ENCODE measurements around the gene METTL25B.

METTL25B gene

DNA sequence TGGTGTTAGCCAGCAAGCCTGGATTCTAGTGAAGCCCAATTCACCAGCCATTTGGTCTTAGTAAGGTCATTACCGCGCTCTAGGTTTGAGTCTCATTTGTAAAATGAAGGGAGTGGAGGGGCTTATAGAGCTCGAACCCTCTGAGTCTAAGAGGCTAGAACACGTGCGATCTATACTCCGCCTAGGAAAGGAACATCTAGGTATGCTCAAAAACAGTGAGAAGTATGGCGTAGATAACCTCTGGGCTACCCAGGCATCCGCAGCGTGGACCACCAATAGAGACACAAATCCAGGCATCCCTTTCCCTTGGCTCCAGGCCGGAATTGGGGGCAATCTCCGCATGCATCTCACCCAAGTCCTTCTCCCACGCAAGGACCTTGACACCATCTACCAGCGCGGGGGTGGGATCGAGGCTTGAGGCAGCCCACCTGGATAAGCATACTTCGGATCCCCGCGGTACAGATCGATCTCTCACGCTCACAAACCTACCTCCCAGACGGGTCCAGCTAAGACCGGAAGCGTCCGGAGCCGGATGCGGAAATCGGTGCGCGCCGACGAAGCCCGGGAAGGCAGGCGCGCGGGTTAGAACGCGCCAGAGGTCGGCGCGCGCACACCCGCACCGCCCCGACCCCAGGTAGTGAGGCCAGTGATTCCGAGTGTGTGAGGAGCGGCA is at the start of gene METTL25B:
Gene METTL25B (plus strand): TSS at position 544 of the 673 bp plus-strand sequence. CDS start 636 bp downstream, outside the sequence.
- DNase-seq, result peak; percentile 94

- DNase-seq, result no peak
Observed at GRCh38 chr1:156680056-156680455, 48.2 kb upstream of the METTL25B start.

DNA sequence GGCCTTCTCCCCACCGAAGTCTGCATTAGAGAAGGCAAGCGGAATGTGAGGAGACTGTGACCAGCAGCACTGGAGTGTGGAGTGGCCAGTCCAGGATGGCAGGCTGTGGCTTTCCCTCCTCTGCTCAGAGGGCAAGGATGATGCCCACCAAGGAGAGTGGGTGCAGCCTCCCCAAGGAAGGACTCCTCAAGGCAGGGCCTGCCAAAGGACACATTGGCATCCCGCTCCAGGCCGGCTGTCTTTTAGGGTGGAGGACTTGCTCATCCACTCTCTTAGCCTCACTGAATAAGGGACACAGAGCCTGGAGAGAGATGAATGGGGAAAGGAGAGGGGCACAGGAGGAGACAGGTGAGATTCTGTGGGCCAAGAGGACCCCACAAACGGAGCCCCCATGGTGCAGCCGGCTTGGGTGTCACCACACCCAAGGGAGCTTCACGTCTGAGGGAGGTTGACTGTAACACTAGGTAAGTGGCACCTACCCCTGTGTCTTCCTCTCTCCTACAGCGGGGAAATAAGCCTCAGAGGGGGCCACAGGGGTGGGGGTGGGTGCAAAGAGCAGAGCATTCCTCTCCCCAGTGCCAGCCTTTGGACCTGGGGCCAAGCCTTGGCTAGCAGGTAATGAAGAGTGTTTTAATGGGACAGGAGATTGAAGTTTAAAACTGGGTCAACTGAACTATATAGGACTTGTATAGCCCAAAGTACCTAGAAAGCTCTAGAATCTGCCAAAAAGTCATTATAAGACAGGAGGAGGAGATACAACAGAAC is 46.9 kb upstream of the METTL25B start:
- no peak for DNase-seq

- DNase-seq, result no peak
Observed at GRCh38 chr1:156682166-156682890, 45.9 kb upstream of the METTL25B start.

DNA sequence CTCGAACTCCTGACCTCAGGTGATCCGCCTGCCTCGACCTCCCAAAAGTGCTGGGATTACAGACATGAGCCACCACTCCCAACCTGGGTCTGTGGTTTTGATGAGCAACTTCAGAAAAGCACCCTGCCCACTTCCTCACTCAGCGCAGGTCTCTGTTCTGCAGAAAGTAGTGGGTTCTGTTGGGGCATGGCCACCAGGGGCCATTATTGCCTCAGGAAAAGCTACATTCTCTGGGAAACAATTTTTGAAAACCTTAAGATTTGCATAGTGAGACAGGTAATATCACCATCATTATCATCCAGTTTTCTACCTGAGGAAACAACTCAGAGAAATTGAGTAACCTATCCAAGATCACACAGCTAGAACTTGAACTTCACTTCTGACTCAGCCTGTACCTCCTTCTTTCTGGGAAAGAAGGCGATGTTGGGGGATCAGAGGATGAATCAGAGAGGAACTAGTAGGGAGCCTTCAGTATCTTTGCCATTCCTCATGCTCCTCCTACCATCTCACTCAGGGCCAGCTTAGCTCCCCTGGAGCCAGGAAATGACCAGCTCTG is 44.0 kb upstream of the METTL25B start:
- no peak for DNase-seq

DNA sequence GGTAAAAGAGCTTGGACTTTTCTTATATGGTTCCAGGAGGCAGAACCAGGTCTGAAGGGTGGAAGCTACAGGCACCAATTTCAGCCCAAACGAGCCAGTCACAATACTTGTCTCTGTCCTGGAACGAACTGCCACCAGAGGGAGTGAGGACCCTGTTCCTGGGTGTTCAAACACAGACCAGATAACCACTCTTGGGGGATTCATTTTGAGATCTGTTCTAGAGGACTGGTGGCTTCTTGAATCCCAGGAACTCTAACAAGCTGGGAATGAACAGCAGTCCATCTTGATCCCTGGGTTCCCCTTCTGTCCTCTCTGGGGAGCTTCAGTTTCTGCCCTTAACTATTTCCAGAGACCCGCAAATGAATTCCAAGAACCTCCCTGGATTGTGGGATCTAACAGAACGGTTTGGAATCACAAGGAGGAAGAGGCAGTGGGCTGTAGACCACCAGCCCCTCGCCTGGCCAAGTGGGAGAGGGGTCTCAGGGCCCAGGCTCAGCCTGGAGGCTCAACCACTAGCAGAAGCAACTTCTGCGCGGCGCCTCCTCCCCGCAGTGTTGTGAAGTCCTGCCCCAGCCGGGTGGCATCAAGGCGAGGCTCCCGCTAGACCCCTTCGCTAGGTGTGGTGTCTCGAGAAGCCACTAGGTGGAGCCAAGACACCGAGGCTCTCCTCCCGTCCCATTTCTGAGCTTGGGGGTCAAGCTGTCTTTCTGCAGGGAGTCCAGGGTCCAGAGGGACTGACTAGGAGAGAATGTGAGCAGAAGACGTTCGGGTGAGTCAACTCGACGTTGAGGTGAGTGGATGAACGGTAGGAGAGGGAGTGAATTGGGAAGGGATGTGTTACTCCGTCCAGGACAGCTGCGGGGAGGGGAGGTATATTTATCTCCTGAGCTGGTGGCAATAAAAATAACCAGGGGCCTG is 39.0 kb upstream of the METTL25B start:
- peak; percentile 96 for DNase-seq

DNA sequence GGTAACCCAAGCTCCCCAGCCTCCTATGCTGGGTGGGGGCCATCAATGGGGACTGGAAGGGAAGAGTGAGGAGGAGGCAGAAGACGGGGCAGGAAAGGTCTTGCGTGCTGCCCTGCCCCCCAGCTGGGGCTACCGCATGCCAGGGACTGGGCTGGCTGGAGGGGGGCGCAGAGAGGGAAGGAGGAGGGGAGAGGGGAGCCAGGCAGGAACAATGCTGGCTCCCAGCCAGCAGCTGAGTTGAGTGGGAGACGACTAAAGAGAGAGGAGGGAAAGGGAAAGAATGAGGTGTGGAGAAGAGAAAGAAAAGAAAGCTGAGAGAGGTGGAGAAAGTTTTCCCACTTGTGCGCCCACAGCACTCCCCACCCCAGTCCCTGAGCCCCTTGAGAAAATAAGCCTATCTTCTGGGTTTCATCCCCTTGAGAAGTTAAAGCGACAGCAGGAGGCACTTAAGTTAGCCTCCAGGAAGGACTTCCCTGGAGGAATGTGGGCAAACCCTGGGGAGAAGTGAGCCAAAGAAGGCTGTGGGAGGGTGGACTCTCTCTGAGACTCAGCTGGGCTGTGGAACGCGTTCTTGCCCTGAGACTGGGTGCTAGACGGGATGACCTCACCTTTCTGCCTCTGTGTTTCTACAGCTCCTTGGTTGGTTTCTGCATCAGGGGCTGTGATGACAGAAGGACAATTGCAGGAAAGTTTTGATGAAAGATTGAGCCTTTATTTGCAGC is 38.2 kb upstream of the METTL25B start:
- DNase-seq, result peak; percentile 72

- DNase-seq, result no peak
Observed at GRCh38 chr1:156690675-156691036, 37.6 kb upstream of the METTL25B start.

DNA sequence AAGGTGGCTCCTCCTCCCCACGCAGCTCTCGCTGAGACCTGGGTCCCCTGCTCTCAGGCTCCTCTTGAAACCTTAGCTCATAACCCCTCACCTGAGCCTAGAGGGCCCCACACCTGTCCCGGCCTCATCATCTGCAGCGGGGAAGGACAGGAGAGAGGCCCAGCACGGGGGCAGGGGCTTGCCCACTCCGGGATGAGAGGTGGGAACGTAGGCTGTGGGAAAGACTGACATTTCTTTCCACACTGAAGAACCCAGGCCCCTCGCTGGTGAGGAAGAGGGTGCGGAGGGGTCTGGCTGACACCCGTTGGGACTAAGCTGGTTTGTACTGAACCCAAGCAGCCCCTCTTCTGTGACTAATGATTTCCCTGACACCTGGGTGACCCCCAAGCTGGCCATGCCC is 37.1 kb upstream of the METTL25B start:
- no peak for DNase-seq

- peak; percentile 54 for DNase-seq
Observed at GRCh38 chr1:156691665-156692440, 36.4 kb upstream of the METTL25B start.

- DNase-seq, result no peak
Observed at GRCh38 chr1:156692441-156692924, 35.8 kb upstream of the METTL25B start.

DNA sequence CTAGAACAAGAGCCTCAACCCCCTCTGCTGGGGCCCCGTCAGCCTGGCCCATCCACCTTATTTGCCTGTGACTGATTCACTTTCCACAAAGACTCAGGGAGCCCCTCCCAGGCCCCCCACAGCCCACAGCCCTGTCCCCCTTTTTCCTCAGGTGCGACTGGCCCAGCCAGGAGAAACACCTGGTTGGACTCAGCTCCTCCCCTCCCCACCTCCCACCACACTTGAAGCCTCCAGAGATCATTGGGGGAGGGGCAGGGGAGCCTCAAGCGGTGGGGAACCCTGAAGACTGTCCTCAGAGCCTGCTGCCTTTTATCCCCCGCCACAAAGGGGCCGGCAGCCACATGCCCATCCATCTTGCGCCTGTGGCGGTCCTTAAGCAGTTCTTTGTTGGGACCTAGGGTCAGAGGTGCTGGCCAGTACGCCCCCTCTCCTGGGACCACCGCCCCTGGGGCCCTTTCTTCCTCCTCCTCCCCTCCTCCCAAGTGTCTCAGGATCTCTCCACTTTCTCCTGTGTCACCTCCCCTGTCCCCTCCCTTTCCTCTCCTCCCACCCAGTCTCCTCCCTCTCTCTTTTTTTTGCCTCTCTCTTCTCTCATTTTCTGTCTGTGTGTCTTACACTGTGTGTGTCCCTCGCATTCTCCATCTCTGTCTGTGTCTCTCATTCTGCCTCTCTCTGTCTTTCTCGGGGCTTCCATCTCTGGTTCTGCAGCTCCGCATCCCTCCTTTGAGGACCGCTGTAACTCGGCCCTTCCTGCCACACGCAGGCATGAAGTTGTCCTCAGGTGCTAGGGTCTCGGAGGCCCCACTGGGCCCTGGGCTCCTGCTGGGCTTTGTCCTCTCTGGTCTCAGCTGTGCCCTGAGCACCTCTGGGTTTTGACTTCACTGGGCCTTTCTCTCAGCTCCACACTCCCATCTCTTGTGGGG is 35.1 kb upstream of the METTL25B start:
- peak; percentile 86 for DNase-seq

GRCh38 chr1:156693848-156694689 is 34.2 kb upstream of the METTL25B start:
- no peak for DNase-seq

GRCh38 chr1:156694690-156694962 is 33.6 kb upstream of the METTL25B start:
- no peak for DNase-seq

DNA sequence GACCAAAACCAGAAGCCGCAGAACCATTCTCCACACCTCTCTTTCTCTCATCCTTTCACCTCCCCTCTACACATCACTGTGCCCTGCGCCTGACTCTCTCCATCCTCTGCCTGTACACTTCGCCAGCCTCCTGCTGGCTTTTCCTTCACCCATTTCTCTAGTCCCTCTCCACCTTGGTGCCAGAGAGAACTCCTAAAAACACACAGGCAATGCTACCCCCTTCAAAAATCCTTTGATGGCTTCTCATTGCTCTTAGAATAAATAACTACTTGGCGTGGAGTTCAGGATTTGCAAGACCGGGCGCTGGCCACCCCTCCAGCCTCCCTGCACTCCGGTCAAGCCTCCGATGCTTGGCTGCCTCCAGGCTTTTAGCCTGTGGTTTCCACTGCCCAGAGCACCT is 31.5 kb upstream of the METTL25B start:
- no peak for DNase-seq

DNA sequence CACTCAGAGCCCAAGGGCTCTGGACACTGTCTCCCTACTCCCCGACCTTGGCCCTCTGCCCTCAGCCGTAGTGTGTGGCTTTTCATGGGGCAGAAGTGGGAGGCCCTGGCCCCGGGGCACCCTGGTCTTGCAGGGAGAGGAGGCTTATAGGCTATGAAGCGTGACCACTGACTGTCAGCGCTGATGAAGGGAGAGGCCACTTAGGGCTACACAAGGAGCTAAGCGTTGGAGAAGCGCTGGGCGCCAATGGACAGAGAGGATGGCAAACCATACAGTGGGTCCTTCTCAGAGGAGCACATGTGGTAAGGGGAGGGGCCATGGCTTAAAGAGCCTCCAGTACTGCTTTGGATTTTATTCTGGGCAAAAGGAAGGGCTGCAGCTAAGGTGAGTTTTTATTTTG is 30.8 kb upstream of the METTL25B start:
- peak; percentile 71 for DNase-seq

DNA sequence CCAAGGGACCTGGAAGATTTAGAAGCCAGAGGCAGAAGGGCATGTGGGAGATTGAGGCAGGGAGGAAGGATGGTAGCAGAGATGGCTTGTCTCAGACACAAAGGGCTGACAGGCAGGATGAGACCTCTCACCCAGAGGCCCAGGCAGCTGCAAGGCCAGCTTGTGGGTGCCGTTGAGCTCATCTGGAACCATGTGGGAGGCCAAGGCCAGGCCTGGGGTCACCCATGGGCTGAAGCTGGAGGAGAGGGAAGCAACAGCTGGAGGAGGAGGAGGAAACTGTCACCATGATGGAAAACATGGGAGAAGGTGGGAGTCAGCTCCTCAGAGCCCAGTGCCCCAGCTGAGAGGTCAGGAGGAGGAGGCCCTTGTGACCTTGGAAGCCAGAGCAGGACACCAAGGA is 29.3 kb upstream of the METTL25B start:
- DNase-seq, result no peak

DNA sequence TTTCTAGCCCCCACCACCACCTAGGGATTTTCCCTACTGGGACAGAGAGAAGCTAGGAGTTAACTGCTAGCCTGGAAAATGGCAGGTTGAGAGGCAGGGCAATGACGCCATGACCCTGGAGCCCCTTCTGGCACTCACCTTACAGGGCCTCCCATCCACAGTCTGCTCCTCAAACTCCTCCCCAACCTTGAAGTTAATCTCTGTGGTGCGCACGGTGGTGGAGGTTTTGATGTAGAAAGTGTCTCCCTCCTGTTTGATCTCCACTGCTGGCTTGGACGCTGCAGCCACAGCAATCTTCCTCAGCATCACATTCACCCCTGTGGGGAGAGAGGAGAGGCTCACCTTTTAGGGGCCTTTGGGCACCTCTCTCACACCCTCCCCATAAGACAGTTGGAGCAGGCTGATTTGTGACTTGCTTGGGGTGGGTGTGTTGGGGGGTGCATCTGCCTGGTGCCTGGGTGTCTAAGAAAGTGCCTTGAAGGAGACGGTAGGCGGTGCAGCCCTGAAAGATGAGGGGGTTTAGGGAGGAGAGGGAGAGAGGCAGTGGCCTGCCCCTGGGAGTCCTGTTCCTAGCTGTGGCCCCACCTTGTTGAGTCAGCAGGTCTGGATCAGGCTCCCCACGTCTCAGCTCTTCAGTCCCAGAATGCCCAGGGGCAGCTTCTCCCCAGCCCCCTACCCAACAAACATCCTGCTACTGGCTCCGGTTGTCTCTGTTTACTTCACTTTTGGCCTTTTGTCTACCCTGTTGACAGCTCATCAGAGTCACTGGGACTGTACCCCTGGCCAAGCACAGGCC is 27.3 kb upstream of the METTL25B start:
- DNase-seq, result no peak
